NCI-H2196 treated with DMSO at 0.1 percent for 48 hours (cell line): ENCODE results near the gene CDX1.

Experiments
- DNase-seq: peaks from one replicate; lab custom pipeline; 2025; ENCODE audit not compliant: unreplicated experiment; lab: John Stamatoyannopoulos, UW

CDX1 gene

GRCh38 chr5:150131461-150131860 lies 35.1 kb upstream of the CDX1 start:
- no peak for DNase-seq

GRCh38 chr5:150131978-150132694 lies 34.4 kb upstream of the CDX1 start:
- no peak for DNase-seq

GRCh38 chr5:150132740-150133139 lies 33.8 kb upstream of the CDX1 start:
- no peak for DNase-seq

GRCh38 chr5:150133581-150134197 lies 32.9 kb upstream of the CDX1 start:
- DNase-seq = no peak

- no peak for DNase-seq
Measured at GRCh38 chr5:150134198-150134588, 32.4 kb upstream of the CDX1 start.

GRCh38 chr5:150135557-150136304 lies 30.8 kb upstream of the CDX1 start:
- DNase-seq = no peak

GRCh38 chr5:150136305-150137167 lies 30.0 kb upstream of the CDX1 start:
- no peak for DNase-seq

GRCh38 chr5:150137168-150137957 lies 29.2 kb upstream of the CDX1 start:
- no peak for DNase-seq

GRCh38 chr5:150137997-150138396 lies 28.6 kb upstream of the CDX1 start:
- no peak for DNase-seq

GRCh38 chr5:150138551-150139265 lies 27.9 kb upstream of the CDX1 start:
- no peak for DNase-seq

GRCh38 chr5:150139334-150139733 lies 27.2 kb upstream of the CDX1 start:
- no peak for DNase-seq

- DNase-seq = no peak
Measured at GRCh38 chr5:150140830-150141229, 25.7 kb upstream of the CDX1 start.

GRCh38 chr5:150141544-150142184 lies 24.9 kb upstream of the CDX1 start:
- DNase-seq = no peak

- DNase-seq = no peak
Measured at GRCh38 chr5:150142185-150142958, 24.2 kb upstream of the CDX1 start.

GRCh38 chr5:150142959-150143349 lies 23.6 kb upstream of the CDX1 start:
- no peak for DNase-seq

- no peak for DNase-seq
Measured at GRCh38 chr5:150143350-150144245, 23.0 kb upstream of the CDX1 start.

- DNase-seq = no peak
Measured at GRCh38 chr5:150144246-150144801, 22.3 kb upstream of the CDX1 start.
